ENCODE measurements around the gene ZNRF4.

Gene ZNRF4

GRCh38 chr19:5443723-5444122 lies 11.5 kb upstream of the ZNRF4 start:
- TF ChIP-seq CTCF (conservative IDR thresholded peaks at IDR 0.05; ENCODE audit: control insufficient read depth, insufficient read depth, low read depth, low read length) = no peak
- no peak for DNase-seq (ENCODE audit: low read depth)
- no peak overlapping the region for H3K4me3 ChIP-seq (ENCODE audit: control insufficient read depth, low read depth, low read length)

GRCh38 chr19:5444431-5444830 lies 10.8 kb upstream of the ZNRF4 start:
- no peak overlapping the region for H3K4me3 ChIP-seq (ENCODE audit: control insufficient read depth, low read depth, low read length)
- TF ChIP-seq CTCF (conservative IDR thresholded peaks at IDR 0.05; ENCODE audit: control insufficient read depth, insufficient read depth, low read depth, low read length) = no peak
- DNase-seq (ENCODE audit: low read depth) = no peak

GRCh38 chr19:5445071-5445470 lies 10.1 kb upstream of the ZNRF4 start:
- no peak overlapping the region for H3K4me3 ChIP-seq (ENCODE audit: control insufficient read depth, low read depth, low read length)
- no peak for TF ChIP-seq CTCF (conservative IDR thresholded peaks at IDR 0.05; ENCODE audit: control insufficient read depth, insufficient read depth, low read depth, low read length)
- DNase-seq (ENCODE audit: low read depth) = no peak

- H3K4me3 ChIP-seq (ENCODE audit: control insufficient read depth, low read depth, low read length) = no peak overlapping the region
- no peak for TF ChIP-seq CTCF (conservative IDR thresholded peaks at IDR 0.05; ENCODE audit: control insufficient read depth, insufficient read depth, low read depth, low read length)
- peak; percentile 31 for DNase-seq (ENCODE audit: low read depth)
Measured at GRCh38 chr19:5445561-5446055, 9.6 kb upstream of the ZNRF4 start.

- no peak for DNase-seq (ENCODE audit: low read depth)
- H3K4me3 ChIP-seq (ENCODE audit: control insufficient read depth, low read depth, low read length) = no peak overlapping the region
- TF ChIP-seq CTCF (conservative IDR thresholded peaks at IDR 0.05; ENCODE audit: control insufficient read depth, insufficient read depth, low read depth, low read length) = no peak
Measured at GRCh38 chr19:5447700-5448311, 7.4 kb upstream of the ZNRF4 start.

GRCh38 chr19:5448374-5448773 lies 6.8 kb upstream of the ZNRF4 start:
- H3K4me3 ChIP-seq (ENCODE audit: control insufficient read depth, low read depth, low read length) = no peak overlapping the region
- DNase-seq (ENCODE audit: low read depth) = no peak
- TF ChIP-seq CTCF (conservative IDR thresholded peaks at IDR 0.05; ENCODE audit: control insufficient read depth, insufficient read depth, low read depth, low read length) = no peak
